Frontal cortex (tissue), 4 donors: Measurements from ENCODE around the gene SPATC1L. TPM values are rescaled to one million over a fixed set of nuclear protein-coding genes. Genes with fewer than 3 reads are reported as not detected.

Experiments
- DNase-seq, 2 donors: peaks; one replicate each; pipeline ENCODE4 v3.0.0; 2012; ENCODE audit warnings: low spot score in 2 of 2
- FAIRE-seq: peaks from 2 replicates; lab custom pipeline; 2012; peaks lifted over from hg19 to GRCh38; lab: Jason Lieb, UNC
- total RNA-seq: library from RNA; depleted of rRNA; stranded (reverse); fragments of >200 nt; gene quantifications from one replicate; pipeline ENCODE4 v1.2.3, GENCODE V29; 2014
- donor health status: control.
- donor health status: control.
- donor health status: control.

The SPATC1L gene
- total RNA-seq, 1 donor from 2014 or later = 4.9 TPM

GRCh38 chr21:46216132-46216747 lies 32.0 kb upstream of the SPATC1L start:
- no peak for FAIRE-seq
- DNase-seq = no peak

DNA sequence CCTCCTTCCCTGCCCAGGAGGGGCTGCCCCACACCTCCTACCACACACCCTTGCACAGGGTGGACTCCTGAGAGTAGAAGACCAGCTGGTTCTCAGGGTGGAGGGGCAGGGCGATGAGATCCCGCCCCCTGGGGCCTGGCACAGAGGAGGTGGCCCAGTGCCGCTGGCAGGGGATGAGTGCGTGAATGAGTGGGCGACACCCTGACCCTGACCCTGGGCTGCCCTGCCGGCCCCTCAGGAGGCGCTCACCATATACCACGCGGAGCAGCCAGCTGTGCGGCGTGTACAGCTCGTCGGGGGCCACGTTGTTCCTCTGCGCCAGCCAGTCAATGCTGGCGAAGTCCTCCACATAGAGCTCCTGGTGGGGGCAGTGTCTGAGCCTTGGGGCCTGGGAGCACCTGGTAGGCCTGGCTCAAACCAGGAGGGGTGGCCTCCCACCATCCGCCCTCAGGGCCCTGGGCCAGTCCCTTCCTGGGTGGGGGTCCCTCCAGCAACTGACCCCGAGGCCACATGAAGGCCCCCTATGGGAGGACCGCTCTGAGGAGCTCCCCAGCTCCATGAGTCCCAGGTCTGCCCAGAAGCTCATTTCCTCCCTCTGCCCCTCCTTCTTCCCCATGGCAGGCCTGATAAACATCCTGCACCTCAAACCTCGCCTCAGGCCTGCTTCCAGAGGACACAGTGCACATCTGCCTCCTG lies 31.3 kb upstream of the SPATC1L start:
- DNase-seq = no peak
- no peak for FAIRE-seq

DNA sequence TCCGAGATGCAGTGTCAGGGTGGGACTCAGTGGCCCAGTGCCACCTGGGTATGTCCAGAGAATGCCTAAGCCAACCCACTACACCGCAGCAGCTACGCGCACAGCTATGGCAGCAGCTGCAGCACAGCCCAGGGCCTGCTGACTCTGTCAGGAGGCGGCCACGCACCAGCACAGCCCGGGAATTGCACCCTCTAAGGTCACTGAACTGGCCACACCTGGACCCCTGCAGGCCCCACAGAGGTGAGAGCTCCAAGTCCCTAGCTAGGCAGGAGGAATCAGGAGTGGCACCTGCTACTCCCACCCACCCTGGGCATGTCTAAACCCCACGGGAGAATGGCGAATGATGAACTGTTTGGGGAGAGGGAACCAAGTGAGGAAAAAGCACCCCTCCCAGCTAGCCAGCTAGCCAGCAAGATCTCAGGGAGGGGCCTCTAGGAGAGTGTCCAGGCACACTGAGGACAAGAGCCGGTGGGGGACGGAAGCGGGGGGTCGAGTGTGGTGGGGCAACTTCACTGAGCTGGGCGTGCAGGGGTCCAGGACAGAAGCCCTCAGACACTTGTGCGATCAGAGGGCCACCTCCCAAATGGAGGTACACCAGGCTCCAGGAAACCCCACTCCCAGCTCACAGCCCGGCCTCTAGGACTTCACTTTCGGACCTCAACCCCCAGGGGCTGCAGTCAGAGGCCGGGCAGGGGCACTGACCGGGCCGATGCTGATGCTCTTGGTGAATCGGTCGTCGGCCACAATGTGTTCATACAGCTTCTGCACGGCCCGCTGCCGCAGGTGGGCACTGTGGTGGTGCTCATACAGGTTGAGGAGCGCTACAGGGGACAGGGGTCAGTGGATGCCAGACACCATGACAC lies 30.4 kb upstream of the SPATC1L start:
- no peak for FAIRE-seq
- DNase-seq = no peak

- no peak for DNase-seq
- FAIRE-seq = no peak
These were observed 29.5 kb upstream of the SPATC1L start for GRCh38 chr21:46213620-46214286.

GRCh38 chr21:46212721-46213484 lies 28.6 kb upstream of the SPATC1L start:
- DNase-seq (no peak), FAIRE-seq (no peak)

GRCh38 chr21:46211786-46212720 lies 27.8 kb upstream of the SPATC1L start:
- FAIRE-seq = no peak
- no peak for DNase-seq

DNA sequence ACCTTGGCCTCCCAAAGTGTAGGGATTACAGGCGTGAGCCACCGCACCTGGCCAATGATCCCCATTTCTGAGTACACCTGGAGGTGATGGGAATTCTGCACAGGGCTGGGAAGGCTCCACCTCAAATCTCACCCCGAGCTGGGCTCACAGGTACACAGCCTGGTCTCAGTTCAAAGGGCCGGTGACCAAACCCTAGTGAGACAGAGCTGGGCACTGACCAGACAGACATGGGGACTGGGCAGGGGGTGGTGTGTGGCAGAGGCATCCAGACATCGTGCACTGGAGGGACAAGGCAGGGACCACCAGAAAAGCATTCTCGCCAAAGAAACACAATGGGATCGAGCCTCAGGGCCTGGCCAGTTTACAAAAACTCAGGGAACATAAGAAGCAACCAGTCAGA lies 27.1 kb upstream of the SPATC1L start:
- FAIRE-seq = no peak
- no peak for DNase-seq

- DNase-seq (no peak), FAIRE-seq (no peak)
These were observed 26.3 kb upstream of the SPATC1L start for GRCh38 chr21:46210378-46211136.

DNA sequence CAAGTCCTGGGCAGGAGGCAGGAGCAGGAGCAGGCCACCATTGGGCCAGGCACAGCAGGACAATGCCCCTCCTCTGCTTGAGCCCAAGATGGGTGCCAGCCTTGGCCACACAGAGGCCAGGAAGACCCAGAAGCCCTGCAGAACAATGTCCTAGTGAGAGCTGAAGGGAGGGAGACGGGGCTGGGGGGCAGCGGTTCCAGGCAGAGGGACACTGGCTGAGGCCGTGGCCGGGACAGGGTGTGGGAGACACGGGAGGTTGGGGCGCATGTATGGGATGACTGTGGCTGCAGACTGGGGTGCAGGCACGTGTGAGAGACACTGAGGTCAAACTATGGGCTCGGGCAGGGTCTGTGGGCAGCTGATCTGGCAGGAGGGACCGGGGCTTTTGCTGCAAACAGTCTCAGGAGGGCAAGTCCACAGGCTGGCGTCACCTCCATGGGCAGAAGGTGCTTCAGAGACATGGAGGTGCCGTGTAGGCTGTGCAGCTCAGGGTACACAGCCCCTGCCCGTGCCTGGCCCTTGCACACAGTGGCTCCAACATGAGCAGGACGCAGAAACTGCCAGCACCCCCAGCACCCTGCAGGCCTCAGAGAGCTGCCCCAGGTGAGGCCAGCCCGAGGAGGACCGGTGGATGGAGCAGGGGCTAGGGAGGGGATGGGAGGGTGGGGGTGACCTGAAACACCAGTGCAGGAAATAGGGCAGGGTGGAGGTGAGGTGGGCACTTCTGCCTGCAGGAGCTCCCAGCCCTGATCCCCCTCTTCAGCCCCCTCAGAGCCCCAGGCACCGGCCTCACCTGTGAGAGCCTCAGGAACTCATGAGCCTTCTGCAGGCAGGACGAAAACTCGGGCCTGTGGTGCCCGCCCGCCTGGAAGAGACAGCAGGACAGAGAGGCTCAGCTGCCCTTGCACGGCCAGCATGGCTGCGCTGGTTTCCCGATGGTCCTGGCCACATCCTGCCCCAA lies 24.8 kb upstream of the SPATC1L start:
- DNase-seq (no peak), FAIRE-seq (no peak)

GRCh38 chr21:46207920-46208591 lies 23.8 kb upstream of the SPATC1L start:
- no peak for DNase-seq
- FAIRE-seq = no peak

DNA sequence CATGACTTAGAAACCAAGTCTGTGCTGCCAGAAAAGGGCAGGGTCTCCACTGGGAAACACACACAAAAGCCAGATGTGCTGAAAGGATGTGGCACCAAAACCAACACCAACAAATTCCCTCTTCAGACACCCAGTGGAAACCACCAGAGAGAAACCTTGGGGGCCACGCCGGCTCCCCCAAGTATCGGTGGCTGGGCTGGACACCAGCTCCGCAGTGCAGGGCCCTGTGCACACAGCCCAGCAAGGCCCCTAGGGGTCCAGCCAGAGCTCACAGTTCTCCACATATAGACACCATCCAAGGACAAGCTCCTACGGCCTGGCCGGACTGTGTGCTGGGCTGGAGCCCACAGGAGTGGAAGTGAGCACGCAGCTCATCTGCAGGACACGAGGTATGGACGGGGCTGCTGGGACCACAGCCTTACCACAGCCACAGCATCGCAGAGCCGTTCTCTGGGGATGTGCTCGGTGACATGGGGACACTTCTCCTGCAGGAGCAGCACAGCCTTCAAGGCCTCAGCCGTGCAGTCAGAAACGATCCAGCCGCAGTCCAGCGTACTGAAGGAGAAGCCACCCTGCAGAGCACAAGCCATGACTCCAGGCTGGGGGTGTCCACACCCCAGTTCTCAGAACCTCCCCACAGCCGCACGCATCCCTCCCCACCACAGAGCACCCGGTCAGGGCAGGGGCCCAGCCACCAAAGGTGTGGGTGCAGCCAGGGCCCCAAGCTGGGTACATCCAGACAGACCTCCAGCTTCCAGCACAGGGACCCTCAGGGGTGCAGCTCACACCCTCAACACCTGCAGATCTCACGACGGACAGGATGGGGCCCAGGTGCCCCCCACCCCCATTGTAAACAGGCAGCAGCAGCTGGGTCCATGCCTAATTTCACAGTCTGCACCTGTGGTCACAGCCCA lies 23.0 kb upstream of the SPATC1L start:
- FAIRE-seq (no peak), DNase-seq (no peak)

DNA sequence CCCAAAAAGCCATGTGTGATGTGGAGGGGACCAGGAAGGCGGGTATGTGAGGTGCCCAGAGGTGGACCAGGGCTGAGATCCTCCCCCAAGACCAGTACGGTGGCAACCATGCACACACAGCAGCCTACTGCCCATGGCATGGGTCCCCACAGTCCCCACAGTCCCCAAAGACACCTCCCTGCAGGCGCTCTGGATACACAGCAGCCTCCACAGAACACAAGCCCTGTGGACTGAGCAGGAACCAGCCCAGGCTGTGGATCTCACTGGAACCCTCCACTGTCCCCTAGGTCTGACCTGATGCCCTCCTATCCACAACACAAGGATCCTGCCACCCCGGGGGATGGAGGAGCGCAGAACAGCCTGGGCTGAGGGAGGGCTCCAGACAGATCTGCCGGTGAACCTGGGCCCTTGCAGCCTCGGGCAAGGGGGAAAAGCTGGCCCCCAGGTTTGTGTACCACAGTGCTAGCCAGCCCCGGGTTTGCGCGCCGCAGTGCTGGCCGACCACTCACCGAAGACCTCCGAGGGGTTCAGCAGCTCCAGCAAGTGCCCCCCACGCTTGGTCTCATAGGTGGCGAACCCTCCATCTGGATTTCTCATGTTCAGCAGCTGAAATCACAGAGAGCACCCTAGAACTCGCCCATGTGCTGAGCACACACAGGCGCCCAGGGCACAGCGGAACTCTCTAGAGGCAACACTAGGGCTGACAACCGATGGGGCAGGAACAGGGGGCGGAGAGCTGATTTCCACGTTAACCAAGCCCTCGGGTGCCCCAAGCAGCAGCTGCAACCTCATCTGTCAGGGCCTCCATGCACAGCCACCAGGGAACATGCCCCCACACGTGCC lies 22.1 kb upstream of the SPATC1L start:
- FAIRE-seq (no peak), DNase-seq (no peak)

DNA sequence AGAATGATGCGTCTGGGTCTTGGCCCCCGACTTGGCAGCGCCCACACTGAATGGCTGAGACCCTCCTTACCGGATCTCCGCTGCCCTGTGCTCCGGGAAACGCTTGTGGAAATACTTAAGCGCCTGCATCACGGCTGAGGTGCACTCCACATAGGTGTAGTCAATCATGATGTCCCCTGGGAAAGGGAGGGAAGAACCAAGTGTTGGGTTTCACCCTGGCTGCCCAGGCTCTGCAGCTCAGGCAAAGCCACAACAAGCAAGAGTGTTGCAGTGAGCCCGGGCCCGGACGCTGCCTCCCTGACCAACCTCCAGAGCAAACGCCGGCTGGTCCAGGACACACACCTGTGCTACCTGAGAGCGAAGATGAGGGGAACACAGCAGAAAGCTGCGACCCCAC lies 21.5 kb upstream of the SPATC1L start:
- DNase-seq (no peak), FAIRE-seq (no peak)

DNA sequence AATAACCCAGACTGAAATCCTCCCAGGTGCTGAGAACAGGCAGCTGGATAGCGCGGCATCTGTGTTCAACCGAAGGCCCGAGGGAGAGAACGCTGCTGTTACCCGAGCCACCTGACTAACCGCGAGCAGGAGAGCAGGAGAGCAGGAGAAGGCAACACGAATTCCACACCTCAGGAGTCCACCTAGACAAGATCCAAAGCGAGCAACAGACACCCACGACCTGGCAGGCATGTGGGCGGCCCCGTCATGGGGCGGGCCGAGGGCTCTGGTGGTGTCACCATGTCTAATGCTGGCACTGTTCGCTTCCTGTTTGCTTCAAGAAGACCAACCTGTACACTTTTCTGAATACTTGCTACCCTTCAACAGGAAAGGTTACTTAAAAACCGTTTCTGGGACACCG lies 20.9 kb upstream of the SPATC1L start:
- no peak for FAIRE-seq

More for the DNA sequence above, 20.9 kb upstream of the SPATC1L start:
- DNase-seq = no peak
